BE2C (cell line): ENCODE measurements around the gene SLC33A1.
"Not testable (repeated sequence)": the region's sequence is repeated elsewhere in the genome, so short reads cannot be mapped to it uniquely, and the experiment has no call there.

Source experiments
- DNase-seq: peaks from one replicate; pipeline ENCODE4 v3.0.0-alpha.2; 2020
- H3K27me3 ChIP-seq: fragments of 250-450 bp; sonication (Bioruptor Pico); 2 replicates; pipeline ENCODE4 v1.5.1; 2020; ENCODE audit warnings: mild to moderate bottlenecking
- H3K36me3 ChIP-seq: fragments of 250-450 bp; sonication (Bioruptor Pico); 2 replicates; pipeline ENCODE4 v1.5.1; 2020; ENCODE audit warnings: mild to moderate bottlenecking
- H3K4me1 ChIP-seq: fragments of 250-450 bp; sonication (Bioruptor Pico); 2 replicates; pipeline ENCODE4 v1.5.1; 2020
- H3K4me3 ChIP-seq: 2 replicates; pipeline ENCODE4 v1.5.1; 2011; ENCODE audit warnings: low read depth, low read length
- H3K9me3 ChIP-seq: fragments of 250-450 bp; sonication (Bioruptor Pico); 2 replicates; pipeline ENCODE4 v1.5.1; 2020
- TF ChIP-seq, protein P1 (sequence below): IDR thresholded peaks from 2 replicates; pipeline ENCODE4 v1.5.1; 2012; ENCODE audit warnings: mild to moderate bottlenecking, low read depth, low read length

Gene SLC33A1

DNA sequence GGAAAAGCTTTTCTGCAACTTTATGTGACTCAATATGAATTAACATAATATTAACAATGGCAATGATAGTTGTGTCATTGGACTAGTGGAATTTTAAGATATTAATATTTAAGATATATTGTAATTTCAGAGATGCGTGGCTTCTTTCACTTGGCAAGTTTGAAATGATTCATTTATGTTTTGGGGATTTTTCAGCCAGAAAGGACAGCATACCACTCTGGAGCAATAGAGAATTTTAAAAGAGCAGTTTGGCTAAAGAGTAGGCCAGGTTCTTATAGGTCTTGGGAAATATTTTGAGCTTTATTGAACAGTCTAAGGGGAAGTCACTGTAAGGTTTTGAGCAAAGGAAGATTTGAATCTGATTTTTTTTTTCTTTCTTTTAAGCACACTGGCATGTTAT, 32.7 kb upstream of the SLC33A1 start:
- no peaks in the 10 kb centered on the region for H3K9me3 ChIP-seq
- peaks cover 11% of the 10 kb centered on the region for H3K4me1 ChIP-seq
- no peaks in the 10 kb centered on the region for H3K27me3 ChIP-seq
- no peak for DNase-seq
- H3K4me3 ChIP-seq: no peak overlapping the region
- H3K36me3 ChIP-seq: no peaks in the 10 kb centered on the region
- TF ChIP-seq, protein P1, sequence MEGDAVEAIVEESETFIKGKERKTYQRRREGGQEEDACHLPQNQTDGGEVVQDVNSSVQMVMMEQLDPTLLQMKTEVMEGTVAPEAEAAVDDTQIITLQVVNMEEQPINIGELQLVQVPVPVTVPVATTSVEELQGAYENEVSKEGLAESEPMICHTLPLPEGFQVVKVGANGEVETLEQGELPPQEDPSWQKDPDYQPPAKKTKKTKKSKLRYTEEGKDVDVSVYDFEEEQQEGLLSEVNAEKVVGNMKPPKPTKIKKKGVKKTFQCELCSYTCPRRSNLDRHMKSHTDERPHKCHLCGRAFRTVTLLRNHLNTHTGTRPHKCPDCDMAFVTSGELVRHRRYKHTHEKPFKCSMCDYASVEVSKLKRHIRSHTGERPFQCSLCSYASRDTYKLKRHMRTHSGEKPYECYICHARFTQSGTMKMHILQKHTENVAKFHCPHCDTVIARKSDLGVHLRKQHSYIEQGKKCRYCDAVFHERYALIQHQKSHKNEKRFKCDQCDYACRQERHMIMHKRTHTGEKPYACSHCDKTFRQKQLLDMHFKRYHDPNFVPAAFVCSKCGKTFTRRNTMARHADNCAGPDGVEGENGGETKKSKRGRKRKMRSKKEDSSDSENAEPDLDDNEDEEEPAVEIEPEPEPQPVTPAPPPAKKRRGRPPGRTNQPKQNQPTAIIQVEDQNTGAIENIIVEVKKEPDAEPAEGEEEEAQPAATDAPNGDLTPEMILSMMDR: no peak

DNA sequence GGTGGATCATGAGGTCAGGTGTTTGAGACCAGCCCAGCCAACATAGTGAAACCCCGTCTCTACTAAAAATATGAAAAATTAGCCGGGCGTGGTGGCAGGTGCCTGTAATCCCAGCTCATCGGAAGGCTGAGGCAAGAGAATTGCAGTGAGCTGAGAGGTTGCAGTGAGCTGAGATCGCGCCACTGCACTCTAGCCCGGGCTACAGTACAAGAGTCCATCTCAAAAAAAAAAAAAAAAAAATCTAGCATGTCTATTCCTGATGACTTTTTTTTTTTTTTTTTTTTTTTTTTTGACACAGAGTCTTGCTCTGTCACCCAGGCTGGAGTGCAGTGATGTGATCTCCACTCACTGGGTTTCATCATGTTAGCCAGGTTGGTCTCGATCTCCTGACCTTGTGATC, 32.1 kb upstream of the SLC33A1 start:
- H3K27me3 ChIP-seq, H3K9me3 ChIP-seq, H3K4me3 ChIP-seq, H3K36me3 ChIP-seq, DNase-seq: not testable (repeated sequence)
- H3K4me1 ChIP-seq: peaks cover 14% of the 10 kb centered on the region

- no peak overlapping the region for H3K4me3 ChIP-seq
- TF ChIP-seq, protein P1: no peak
- no peak for DNase-seq
- peaks cover 9% of the 10 kb centered on the region for H3K4me1 ChIP-seq
- H3K9me3 ChIP-seq: no peaks in the 10 kb centered on the region
- no peaks in the 10 kb centered on the region for H3K36me3 ChIP-seq
- H3K27me3 ChIP-seq: no peaks in the 10 kb centered on the region
Observed at GRCh38 chr3:155885292-155885691, 31.1 kb upstream of the SLC33A1 start.

DNA sequence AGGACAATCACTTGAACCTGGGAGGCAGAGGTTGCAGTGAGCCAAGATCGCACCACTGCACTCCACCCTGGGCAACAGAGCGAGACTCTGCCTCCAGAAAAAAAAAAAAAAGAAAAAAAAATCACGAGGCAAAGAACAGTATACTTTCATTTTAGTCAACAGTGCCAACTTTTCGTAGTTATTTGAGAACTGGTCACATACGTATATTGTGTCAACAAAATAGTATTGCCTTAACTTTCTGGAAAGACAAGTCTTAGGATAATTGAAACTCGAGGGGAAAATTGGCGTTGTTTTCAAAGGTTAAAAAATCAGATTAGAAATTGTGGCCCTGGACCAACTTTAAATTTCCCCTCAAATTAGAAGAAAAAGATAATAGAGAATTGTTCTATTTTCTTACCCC, 30.1 kb upstream of the SLC33A1 start:
- peaks cover 8% of the 10 kb centered on the region for H3K4me1 ChIP-seq
- no peak for DNase-seq
- TF ChIP-seq, protein P1: no peak
- H3K9me3 ChIP-seq: no peaks in the 10 kb centered on the region
- H3K4me3 ChIP-seq: no peak overlapping the region
- no peaks in the 10 kb centered on the region for H3K27me3 ChIP-seq
- no peaks in the 10 kb centered on the region for H3K36me3 ChIP-seq

- H3K36me3 ChIP-seq: no peaks in the 10 kb centered on the region
- H3K27me3 ChIP-seq: no peaks in the 10 kb centered on the region
Observed at GRCh38 chr3:155880286-155880685, 26.1 kb upstream of the SLC33A1 start.

DNA sequence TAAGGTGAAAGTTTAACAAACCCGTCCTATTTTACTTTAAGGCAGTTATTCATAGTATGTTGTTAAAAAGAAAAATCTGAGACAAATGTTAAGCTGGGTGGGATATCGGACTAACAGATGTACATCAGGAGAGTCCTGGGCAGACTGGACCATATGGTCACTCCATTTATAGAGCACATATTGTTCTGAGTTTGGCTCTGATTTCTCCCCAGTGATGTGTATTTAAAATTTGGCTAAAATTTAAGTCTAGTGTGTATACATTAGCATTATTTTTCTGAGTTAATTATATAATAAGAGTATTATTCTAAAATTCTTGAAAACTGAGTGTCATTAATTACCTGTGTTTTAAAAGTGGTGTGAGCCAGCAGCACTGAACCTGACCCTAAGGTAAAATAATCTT, 22.3 kb upstream of the SLC33A1 start:
- Histone ChIP-seq H3K4me1 (peaks cover 3% of the 10 kb centered on the region), H3K9me3 (no peaks in the 10 kb centered on the region), H3K27me3 (no peaks in the 10 kb centered on the region), H3K36me3 (no peaks in the 10 kb centered on the region), H3K4me3 (no peak overlapping the region)
- TF ChIP-seq, protein P1: no peak
- DNase-seq: no peak

More at GRCh38 chr3:155880286-155880685, 26.1 kb upstream of the SLC33A1 start:
- Histone ChIP-seq H3K4me3 (no peak overlapping the region), H3K4me1 (peaks cover 6% of the 10 kb centered on the region), H3K9me3 (no peaks in the 10 kb centered on the region)
- TF ChIP-seq, protein P1: no peak
- DNase-seq: no peak

DNA sequence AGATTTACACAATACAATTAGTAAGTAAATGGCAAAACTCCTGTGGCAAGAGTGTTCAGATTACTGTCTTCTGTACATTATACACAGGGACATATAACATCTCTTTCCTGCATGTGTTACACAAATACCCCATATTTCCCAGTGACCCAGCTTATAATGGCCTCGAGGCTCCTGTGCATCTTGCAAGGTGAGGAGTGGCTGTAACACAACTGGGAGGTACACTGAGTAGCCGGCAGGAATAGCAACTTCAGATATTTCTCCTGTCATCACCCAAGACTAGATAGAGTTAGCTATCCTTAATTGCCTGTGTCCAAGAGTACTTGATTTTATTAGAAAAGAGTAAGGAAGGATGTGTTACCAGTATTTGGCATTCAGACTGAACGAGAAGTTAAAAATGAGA, 21.8 kb upstream of the SLC33A1 start:
- Histone ChIP-seq H3K4me3 (no peak overlapping the region), H3K9me3 (no peaks in the 10 kb centered on the region), H3K27me3 (no peaks in the 10 kb centered on the region), H3K4me1 (no peaks in the 10 kb centered on the region), H3K36me3 (peaks cover under 1% of the 10 kb centered on the region; the same call in 1 of the 2 replicates)
- DNase-seq: no peak
- TF ChIP-seq, protein P1: no peak
